HL-60 (cell line): ENCODE results near the gene TCF23.

Source experiments
- DNase-seq, 2 experiments: peaks; one replicate each; pipeline ENCODE4 v3.0.0-alpha.2; 2010 to 2020; ENCODE audit warnings: low read depth in 1 of 2, low spot score in 1 of 2
- H3K27ac ChIP-seq: fragments of 250-450 bp; sonication (Bioruptor Pico); replicated peaks from 2 replicates; pipeline ENCODE4 v1.5.1; 2020; ENCODE audit warnings: mild to moderate bottlenecking, moderate library complexity
- H3K27me3 ChIP-seq: fragments of 250-450 bp; sonication (Bioruptor Pico); 2 replicates; pipeline ENCODE4 v1.5.1; 2021; ENCODE audit warnings: mild to moderate bottlenecking, moderate library complexity; ENCODE audit not compliant: insufficient read depth, poor library complexity, severe bottlenecking
- H3K4me3 ChIP-seq: replicated peaks from 2 replicates; pipeline ENCODE4 v1.5.1; 2011; ENCODE audit warnings: mild to moderate bottlenecking, control low read depth, low read length; ENCODE audit not compliant: insufficient read depth
- CTCF ChIP-seq: IDR thresholded peaks from one replicate; pipeline ENCODE4 v1.5.1; 2011; ENCODE audit warnings: low read length, control low read depth, inconsistent platforms; ENCODE audit not compliant: insufficient read depth
- GABPA ChIP-seq: IDR thresholded peaks from 2 replicates; pipeline ENCODE4 v1.6.1; 2012; ENCODE audit warnings: low read depth
- POLR2AphosphoS5 ChIP-seq: IDR thresholded peaks from 2 replicates; pipeline ENCODE4 v1.6.1; 2012; ENCODE audit warnings: low read depth
- REST ChIP-seq: IDR thresholded peaks from 2 replicates; pipeline ENCODE4 v1.6.1; 2012; ENCODE audit warnings: low read depth; ENCODE audit not compliant: insufficient replicate concordance
- SPI1 ChIP-seq: IDR thresholded peaks from 2 replicates; pipeline ENCODE4 v1.6.1; 2012; ENCODE audit warnings: low read depth, mild to moderate bottlenecking, borderline replicate concordance

TCF23 gene

GRCh38 chr2:27131429-27131828, 17.4 kb upstream of the TCF23 start:
- Histone ChIP-seq H3K27ac (no peak overlapping the region), H3K27me3 (no peaks in the 10 kb centered on the region), H3K4me3 (no peak overlapping the region)
- no peak for TF ChIP-seq POLR2AphosphoS5
- TF ChIP-seq REST: no peak
- TF ChIP-seq CTCF: no peak
- DNase-seq: no peak

GRCh38 chr2:27133195-27133875, 15.5 kb upstream of the TCF23 start:
- H3K27ac ChIP-seq: peak overlapping the region; percentile 71
- no peaks in the 10 kb centered on the region for H3K27me3 ChIP-seq
- DNase-seq: no peak
- TF ChIP-seq CTCF (no peak), SPI1 (no peak), REST (no peak), GABPA (no peak), POLR2AphosphoS5 (no peak)
- peak overlapping the region; percentile 95 for H3K4me3 ChIP-seq

GRCh38 chr2:27133905-27134780, 14.7 kb upstream of the TCF23 start, which contains the start of gene PREB:
PREB (minus strand) TSS chr2:27134636; CDS start chr2:27134421, 215 bp downstream.
- Histone ChIP-seq H3K27me3 (no peaks in the 10 kb centered on the region), H3K4me3 (peak within 1 kb of the TSS; percentile 95), H3K27ac (peak within 1 kb of the TSS; percentile 71)
- DNase-seq: peak; percentile 87 to 96
- peak; percentile 2 for TF ChIP-seq CTCF
- peak; percentile 9; the same call in 1 of the 2 replicates for TF ChIP-seq SPI1
- no peak for TF ChIP-seq REST
- TF ChIP-seq GABPA: no peak
- peak; percentile 76; the same call in 1 of the 2 replicates for TF ChIP-seq POLR2AphosphoS5
